Esophagus muscularis mucosa (tissue), 4 donors: ENCODE data around the gene ASGR1. TPM values are rescaled to one million over a fixed set of nuclear protein-coding genes. Genes with fewer than 3 reads are reported as not detected.

Experiments used
- DNase-seq: peaks from one replicate; pipeline ENCODE4 v3.0.0-alpha.2; 2017; ENCODE audit errors: extremely low spot score
- H3K27ac ChIP-seq, 4 donors: fragments of 200-600 bp; sonication (generic); replicated peaks in 1 of 4; 1 replicate in 3 of 4; 2 replicates in 1 of 4; pipeline ENCODE4 v1.5.1; 2016 to 2019; ENCODE audit warnings: mild to moderate bottlenecking in 1 of 4
- H3K27me3 ChIP-seq, 4 donors: fragments of 200-600 bp; sonication (generic); one replicate each; pipeline versions ENCODE4 v1.5.1 to v1.6.0; 2016 to 2019
- H3K36me3 ChIP-seq, 4 donors: fragments of 200-600 bp; sonication (generic); one replicate each; pipeline ENCODE4 v1.5.1; 2016 to 2019
- H3K4me1 ChIP-seq, 4 donors: fragments of 200-600 bp; sonication (generic); one replicate each; pipeline ENCODE4 v1.5.1; 2016 to 2019
- H3K4me3 ChIP-seq, 4 donors: fragments of 200-600 bp; sonication (generic); 1 replicate in 2 of 4; 2 replicates in 2 of 4; pipeline ENCODE4 v1.5.1; 2016 to 2019; ENCODE audit warnings: mild to moderate bottlenecking in 4 of 4, moderate library complexity in 1 of 4
- H3K9me3 ChIP-seq, 4 donors: fragments of 200-600 bp; sonication (generic); 1 replicate in 3 of 4; 2 replicates in 1 of 4; pipeline ENCODE4 v1.5.1; 2016 to 2019
- CTCF ChIP-seq, 3 experiments: fragments of 200-600 bp in 2 of 3; fragments of 450-650 bp in 1 of 3; sonication (generic) in 2 of 3; IDR thresholded peaks; one replicate each; pipeline ENCODE4 v1.5.1; 2017 to 2019; ENCODE audit warnings: antibody characterized with exemption in 3 of 3, mild to moderate bottlenecking in 2 of 3, moderate library complexity in 1 of 3
- EP300 ChIP-seq: sonication (generic); formaldehyde crosslinking; IDR thresholded peaks from one replicate; pipeline ENCODE4 v1.6.1; 2017; ENCODE audit warnings: antibody characterized with exemption
- POLR2A ChIP-seq: fragments of 450-650 bp; IDR thresholded peaks from one replicate; pipeline ENCODE4 v1.6.1; 2017; ENCODE audit warnings: antibody characterized with exemption, moderate library complexity, mild to moderate bottlenecking, low read depth
- POLR2AphosphoS5 ChIP-seq, 2 donors: sonication (generic); formaldehyde crosslinking; IDR thresholded peaks; one replicate each; pipeline ENCODE4 v1.6.1; 2017; ENCODE audit warnings: antibody characterized with exemption in 2 of 2
- WGBS: methylation state at CpG from one replicate; pipeline ENCODE4 v1.1.5; 2018; 5-methylcytosine and 5-hydroxymethylcytosine counted together
- intact Hi-C: fragments of 100-400 bp; cut with DNase I; formaldehyde crosslinking; loops from one replicate; pipeline ENCODE4 v1.15.1; 2023
- total RNA-seq, 4 donors: library from RNA; depleted of rRNA; stranded (reverse); fragments of >200 nt; gene quantifications; one replicate each; pipeline versions ENCODE4 v1.1.0 to v1.2.1, GENCODE V29; 2016

Gene ASGR1
- total RNA-seq, 4 donors from 2014 or later, result 0.52 to 2.5 TPM; not detected in 2

GRCh38 chr17:7224661-7225111 is 45.5 kb upstream of the ASGR1 start:
- Histone ChIP-seq H3K4me1 (peaks cover 29 to 38% (median 37%) of the 10 kb centered on the region in 4 donors), H3K36me3 (peaks cover 42 to 93% (median 86%) of the 10 kb centered on the region in 4 donors), H3K4me3 (no peak overlapping the region), H3K27me3 (no peaks in the 10 kb centered on the region), H3K9me3 (no peaks in the 10 kb centered on the region), H3K27ac (peak overlapping the region; percentile 49 to 63 (median 56))
- intact Hi-C loops, result no loop called here
- TF ChIP-seq EP300 (no peak), CTCF (IDR thresholded peaks at IDR 0.05) (no peak), POLR2AphosphoS5 (IDR thresholded peaks at IDR 0.05) (no peak), POLR2A (no peak)
- DNase-seq, result no peak
- WGBS, result 76% methylated on average over 6 of the region's 15 CpGs

- 82% methylated on average over 10 of the region's 10 CpGs for WGBS
- no peaks in the 10 kb centered on the region for H3K27me3 ChIP-seq
- H3K27ac ChIP-seq, result peak overlapping the region in 3 of 4 donors; percentile 49 to 63 (median 56)
- no peak for TF ChIP-seq EP300
- TF ChIP-seq CTCF (IDR thresholded peaks at IDR 0.05), result no peak
- no peak for TF ChIP-seq POLR2AphosphoS5 (IDR thresholded peaks at IDR 0.05)
- no peak for TF ChIP-seq POLR2A
- intact Hi-C loops, result no loop called here
- no peak overlapping the region for H3K4me3 ChIP-seq
- peaks cover 30 to 43% (median 39%) of the 10 kb centered on the region in 4 donors for H3K4me1 ChIP-seq
- H3K36me3 ChIP-seq, result peaks cover 37 to 87% (median 81%) of the 10 kb centered on the region in 4 donors
- H3K9me3 ChIP-seq, result no peaks in the 10 kb centered on the region
- no peak for DNase-seq
These were observed 44.9 kb upstream of the ASGR1 start for GRCh38 chr17:7224110-7224509.

- H3K4me1 ChIP-seq, result peaks cover 38 to 50% (median 47%) of the 10 kb centered on the region in 4 donors
- H3K27ac ChIP-seq, result peak overlapping the region in 1 of 4 donors; percentile 44
- H3K9me3 ChIP-seq, result no peaks in the 10 kb centered on the region
- peaks cover 34 to 80% (median 73%) of the 10 kb centered on the region in 4 donors for H3K36me3 ChIP-seq
- no peak for TF ChIP-seq EP300
- no peak for TF ChIP-seq POLR2AphosphoS5 (IDR thresholded peaks at IDR 0.05)
- no peak for TF ChIP-seq POLR2A
- no peak for TF ChIP-seq CTCF (IDR thresholded peaks at IDR 0.05)
- no peak overlapping the region for H3K4me3 ChIP-seq
- intact Hi-C loops, result no loop called here
- H3K27me3 ChIP-seq, result no peaks in the 10 kb centered on the region
- 80% methylated on average over 2 of the region's 4 CpGs for WGBS
- DNase-seq, result no peak
These were observed 44.2 kb upstream of the ASGR1 start for GRCh38 chr17:7223375-7223774.

GRCh38 chr17:7222972-7223292 is 43.8 kb upstream of the ASGR1 start:
- Histone ChIP-seq H3K36me3 (peaks cover 34 to 75% (median 69%) of the 10 kb centered on the region in 4 donors), H3K27ac (peak overlapping the region in 1 of 4 donors; percentile 44), H3K27me3 (no peaks in the 10 kb centered on the region), H3K4me3 (no peak overlapping the region), H3K4me1 (peaks cover 42 to 54% (median 50%) of the 10 kb centered on the region in 4 donors), H3K9me3 (no peaks in the 10 kb centered on the region)
- no peak for DNase-seq
- TF ChIP-seq POLR2AphosphoS5 (IDR thresholded peaks at IDR 0.05) (no peak), CTCF (IDR thresholded peaks at IDR 0.05) (no peak), POLR2A (no peak), EP300 (no peak)
- intact Hi-C loops, result no loop called here
- 67% methylated on average over 3 of the region's 7 CpGs for WGBS
